Measurements from ENCODE around the gene SLC20A1.

GRCh38 chr2:112705575-112705974 lies 59.8 kb downstream of the SLC20A1 start:
- no peak for TF ChIP-seq CTCF (IDR thresholded peaks at IDR 0.05; ENCODE audit: insufficient read depth, low read depth, low read length)
- no peak for TF ChIP-seq EZH2 (IDR thresholded peaks at IDR 0.05; ENCODE audit: insufficient read depth, low read length)

Measured in astrocyte (in vitro differentiated cells and primary cell).